ENCODE measurements around the gene SIPA1L3. TPM values are rescaled to one million over a fixed set of nuclear protein-coding genes. Genes with fewer than 3 reads are reported as not detected.

Gene SIPA1L3
- total and polyA plus RNA-seq, 10 of the 15 experiments (the other 5 are each of a cell fraction or from before 2014, with no cell fraction given), result 0.24 to 66.2 (median 19.1) TPM

- intact Hi-C loops (cut with micrococcal nuclease; ENCODE audit: unreplicated experiment), result no loop called here
- CTCF ChIA-PET, result interaction anchor here (1.5 to 3.0 kb wide), 2 partner anchors 15 to 246 kb away, joined by 3 to 11 read pairs; no protein-coding TSS in a partner anchor
- H3K9ac ChIP-seq (ENCODE audit: control insufficient read depth, insufficient read depth, low read length), result no peak overlapping the region
- ATAC-seq (no peak), DNase-seq (ENCODE audit: low read depth, low spot score) (no peak), FAIRE-seq (no peak)
- in situ Hi-C loops (cut with MboI), result no loop called here
- H3K4me3 ChIP-seq, result no peak overlapping the region
- H3K79me2 ChIP-seq (ENCODE audit: control insufficient read depth, insufficient read depth, low read length), result no peaks in the 10 kb centered on the region
- SMC1A ChIA-PET (ENCODE audit: uncharacterized antibody, unreplicated experiment), result interaction anchor here (1.2 kb wide), 1 partner anchor 15 kb away, joined by 3 read pairs; no protein-coding TSS in a partner anchor
- no peaks in the 10 kb centered on the region for H3K27me3 ChIP-seq (replicated peaks in 1 of 2; ENCODE audit: control insufficient read depth in 2 of 2, insufficient read depth in 2 of 2, low read length in 1 of 2)
- no peak overlapping the region for H2AFZ ChIP-seq (ENCODE audit: control insufficient read depth, low read depth, low read length)
- TF ChIP-seq FOS (IDR thresholded peaks at IDR 0.05; ENCODE audit: borderline replicate concordance, extremely low read depth, insufficient read length), result no peak
- TF ChIP-seq SPI1 (IDR thresholded peaks at IDR 0.05; ENCODE audit: borderline replicate concordance, insufficient read depth, low read depth, low read length), result no peak
- no peak for TF ChIP-seq NKRF (conservative IDR thresholded peaks at IDR 0.05)
- TF ChIP-seq ETV6 (conservative IDR thresholded peaks at IDR 0.05 in 1 of 2, IDR thresholded peaks at IDR 0.05 in 1 of 2; ENCODE audit: borderline replicate concordance in 1 of 2, low read depth in 1 of 2), result no peak
- no peak for TF ChIP-seq KAT2A (conservative IDR thresholded peaks at IDR 0.05; ENCODE audit: control insufficient read depth, low read depth, low read length)
- TF ChIP-seq STAT3 (IDR thresholded peaks at IDR 0.05; ENCODE audit: low read depth, low read length), result no peak
- no peak for TF ChIP-seq SREBF2 (IDR thresholded peaks at IDR 0.05; ENCODE audit: low read length)
- TF ChIP-seq NFYB (IDR thresholded peaks at IDR 0.05; ENCODE audit: insufficient read depth, low read depth, low read length), result no peak
- TF ChIP-seq RAD21 (IDR thresholded peaks at IDR 0.05; ENCODE audit: insufficient read depth, low read depth, low read length), result no peak
- no peak for TF ChIP-seq SUZ12 (IDR thresholded peaks at IDR 0.05; ENCODE audit: unreplicated experiment)
- TF ChIP-seq EP300 (IDR thresholded peaks at IDR 0.05; ENCODE audit: borderline replicate concordance in 1 of 2, control insufficient read depth in 1 of 2, low read depth in 2 of 2, low read length in 2 of 2), result no peak
- TF ChIP-seq NBN (IDR thresholded peaks at IDR 0.05), result no peak
- no peak for TF ChIP-seq HDGF (IDR thresholded peaks at IDR 0.05)
- TF ChIP-seq JUND (IDR thresholded peaks at IDR 0.05; ENCODE audit: low read depth, low read length), result no peak
- no peak for TF ChIP-seq RB1 (IDR thresholded peaks at IDR 0.05; ENCODE audit: borderline replicate concordance)
- no peak for TF ChIP-seq WRNIP1 (IDR thresholded peaks at IDR 0.05; ENCODE audit: borderline replicate concordance, low read depth, low read length)
- TF ChIP-seq POLR2A (IDR thresholded peaks at IDR 0.05; ENCODE audit: low read depth, low read length), result no peak
- H3K27ac ChIP-seq (ENCODE audit: control insufficient read depth, insufficient read depth), result no peak overlapping the region
- POLR2A ChIA-PET, result no interaction called here
- no peak overlapping the region for H3K4me2 ChIP-seq (ENCODE audit: control insufficient read depth, insufficient read depth)
- RAD21 ChIA-PET (ENCODE audit: unreplicated experiment), result no interaction called here
- no peaks in the 10 kb centered on the region for H4K20me1 ChIP-seq (ENCODE audit: control insufficient read depth, insufficient read depth)
- H3K9me3 ChIP-seq (replicated peaks; ENCODE audit: control insufficient read depth, insufficient read depth, low read length), result no peaks in the 10 kb centered on the region
- WGBS (ENCODE audit: insufficient coverage, insufficient replicate concordance, low lambda C conversion rate, missing lambda C conversion rate), result 92% methylated on average over 9 of the region's 9 CpGs
- BruUV-seq (replicated peaks), result no TSS peak
- no peaks in the 10 kb centered on the region for H3K4me1 ChIP-seq (ENCODE audit: control insufficient read depth, insufficient read depth, low read length)
- H3K36me3 ChIP-seq (ENCODE audit: control insufficient read depth in 2 of 2, insufficient read depth in 2 of 2, low read length in 1 of 2), result peaks cover 16 to 40% of the 10 kb centered on the region in 2 experiments
These were observed 241.3 kb downstream of the SIPA1L3 start for GRCh38 chr19:38148337-38148736.

Measured in GM12878 (cell line).